ENCODE results near the gene KRTAP19-1. TPM values are rescaled to one million over a fixed set of nuclear protein-coding genes. Genes with fewer than 3 reads are reported as not detected.

KRTAP19-1 gene
- total and polyA plus RNA-seq, 7 donors: not detected

GRCh38 chr21:30448514-30448913 lies 31.7 kb downstream of the KRTAP19-1 start:
- 88 to 92% (median 91%) methylated on average over 3 of the region's 3 CpGs for WGBS, 3 donors

GRCh38 chr21:30447056-30447455 lies 33.1 kb downstream of the KRTAP19-1 start:
- TF ChIP-seq CTCF (IDR thresholded peaks at IDR 0.05): no peak
- no peaks in the 10 kb centered on the region for H3K36me3 ChIP-seq (ENCODE audit: insufficient read depth in 1 of 2, low read depth in 1 of 2)
- no peaks in the 10 kb centered on the region for H3K4me1 ChIP-seq
- DNase-seq (no peak), ATAC-seq (no peak)
- H3K4me3 ChIP-seq: no peak overlapping the region
- no peaks in the 10 kb centered on the region for H3K27me3 ChIP-seq (ENCODE audit: insufficient read depth in 3 of 3, low read length in 2 of 3)
- H3K9me3 ChIP-seq: no peaks in the 10 kb centered on the region
- intact Hi-C loops (cut with DNase I): loop anchor here in 1 of 2 donors (10.0 kb wide), 1 partner anchor 288 kb away; no protein-coding TSS in a partner anchor
- no peak overlapping the region for H3K27ac ChIP-seq
- 9 to 11% (median 10%) methylated on average over 4 of the region's 4 CpGs for WGBS, 3 donors

More at GRCh38 chr21:30448514-30448913, 31.7 kb downstream of the KRTAP19-1 start:
- TF ChIP-seq CTCF (IDR thresholded peaks at IDR 0.05): no peak
- Histone ChIP-seq H3K9me3 (no peaks in the 10 kb centered on the region), H3K27ac (no peak overlapping the region), H3K4me3 (no peak overlapping the region), H3K36me3 (ENCODE audit: insufficient read depth in 1 of 2, low read depth in 1 of 2) (no peaks in the 10 kb centered on the region), H3K4me1 (no peaks in the 10 kb centered on the region), H3K27me3 (ENCODE audit: insufficient read depth in 3 of 3, low read length in 2 of 3) (no peaks in the 10 kb centered on the region)
- ATAC-seq: no peak
- intact Hi-C loops (cut with DNase I): loop anchor here in 1 of 2 donors (10.0 kb wide), 1 partner anchor 286 kb away; no protein-coding TSS in a partner anchor
- no peak for DNase-seq

GRCh38 chr21:30444204-30444603 lies 36.0 kb downstream of the KRTAP19-1 start:
- 32 to 54% (median 37%) methylated on average over 1 of the region's 1 CpG for WGBS, 3 donors
- DNase-seq (no peak), ATAC-seq (peak in 2 of 4 donors; percentile 51 to 66)
- intact Hi-C loops (cut with DNase I): loop anchor here in 1 of 2 donors (10.0 kb wide), 1 partner anchor 291 kb away; no protein-coding TSS in a partner anchor
- no peaks in the 10 kb centered on the region for H3K9me3 ChIP-seq
- H3K36me3 ChIP-seq (ENCODE audit: insufficient read depth in 1 of 2, low read depth in 1 of 2): no peaks in the 10 kb centered on the region
- TF ChIP-seq CTCF (IDR thresholded peaks at IDR 0.05): no peak
- no peak overlapping the region for H3K4me3 ChIP-seq
- H3K27me3 ChIP-seq (ENCODE audit: insufficient read depth in 3 of 3, low read length in 2 of 3): no peaks in the 10 kb centered on the region
- no peaks in the 10 kb centered on the region for H3K4me1 ChIP-seq
- H3K27ac ChIP-seq: no peak overlapping the region

DNA sequence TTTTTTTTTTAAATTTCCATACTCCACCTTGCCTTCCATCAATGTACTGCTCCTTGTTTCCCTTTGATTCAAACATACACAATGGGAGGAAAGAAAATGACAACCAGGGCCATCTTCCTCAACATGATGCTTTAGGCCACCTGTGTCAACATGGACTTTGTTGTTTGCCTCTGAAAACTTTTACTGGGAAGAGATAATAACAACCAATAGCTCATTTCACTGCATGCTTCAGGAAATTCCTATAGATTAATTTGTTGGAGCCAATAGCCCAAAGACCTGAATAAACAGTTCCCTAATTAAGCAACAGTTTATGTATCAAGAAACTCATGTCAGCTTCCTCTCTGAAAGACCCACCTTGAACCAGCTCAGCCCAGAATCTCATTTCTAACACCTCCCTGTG lies 36.9 kb downstream of the KRTAP19-1 start:
- H3K36me3 ChIP-seq (ENCODE audit: insufficient read depth in 1 of 2, low read depth in 1 of 2): no peaks in the 10 kb centered on the region
- DNase-seq: no peak
- TF ChIP-seq CTCF (IDR thresholded peaks at IDR 0.05): no peak
- no peak overlapping the region for H3K27ac ChIP-seq
- intact Hi-C loops (cut with DNase I): loop anchor here in 1 of 2 donors (10.0 kb wide), 1 partner anchor 292 kb away; no protein-coding TSS in a partner anchor
- H3K4me3 ChIP-seq: no peak overlapping the region
- no peaks in the 10 kb centered on the region for H3K9me3 ChIP-seq
- no peaks in the 10 kb centered on the region for H3K27me3 ChIP-seq (ENCODE audit: insufficient read depth in 3 of 3, low read length in 2 of 3)
- no peak for ATAC-seq
- H3K4me1 ChIP-seq: no peaks in the 10 kb centered on the region

DNA sequence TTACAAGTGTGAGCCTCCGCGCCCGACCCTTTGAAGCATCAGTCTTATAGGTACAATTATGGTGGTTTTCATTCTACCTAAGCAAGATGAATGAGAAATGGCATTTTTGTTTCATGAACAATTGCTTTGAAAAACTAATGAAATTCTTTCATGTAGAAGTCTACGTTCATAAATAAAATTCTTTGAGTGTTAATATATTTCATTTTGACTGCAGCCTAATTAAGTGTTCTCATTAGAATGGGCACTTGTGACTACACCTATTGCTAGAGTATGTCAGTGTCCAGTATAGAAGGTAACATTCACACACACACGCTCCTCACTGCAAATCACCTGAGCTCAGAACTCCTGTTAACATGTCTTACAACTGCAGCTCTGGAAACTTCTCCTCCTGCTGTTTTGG lies 40.2 kb downstream of the KRTAP19-1 start, which contains the start of gene KRTAP15-1:
KRTAP15-1 (plus strand) TSS at position 301 of the 400 bp plus-strand sequence; CDS start at position 354, 53 bp downstream.
- DNase-seq (no peak), ATAC-seq (no peak)
- H3K9me3 ChIP-seq: no peaks in the 10 kb centered on the region
- H3K27me3 ChIP-seq (ENCODE audit: insufficient read depth in 3 of 3, low read length in 2 of 3): no peaks in the 10 kb centered on the region
- 91 to 93% (median 92%) methylated on average over 5 of the region's 5 CpGs for WGBS, 3 donors
- H3K4me1 ChIP-seq: no peaks in the 10 kb centered on the region
- no peak for TF ChIP-seq CTCF (IDR thresholded peaks at IDR 0.05)
- H3K4me3 ChIP-seq: no peak within 1 kb of the TSS
- intact Hi-C loops (cut with DNase I): loop anchor here in 1 of 2 donors (10.0 kb wide), 1 partner anchor 295 kb away; no protein-coding TSS in a partner anchor
- no peak within 1 kb of the TSS for H3K27ac ChIP-seq
- H3K36me3 ChIP-seq (ENCODE audit: insufficient read depth in 1 of 2, low read depth in 1 of 2): no peaks in the 10 kb centered on the region
